SU-DHL-6 (cell line): Measurements from ENCODE around the gene SNED1.

Source experiments
- CTCF ChIP-seq: fragments of 200-600 bp; sonication (generic); IDR thresholded peaks from one replicate; pipeline ENCODE4 v1.5.1; 2017; ENCODE audit warnings: antibody characterized with exemption, mild to moderate bottlenecking, low read length, moderate library complexity; ENCODE audit not compliant: insufficient read depth, poor library complexity, severe bottlenecking
- EZH2phosphoT487 ChIP-seq: fragments of 200-600 bp; sonication (generic), shearing (Covaris generic); conservative IDR thresholded peaks from 2 replicates; pipeline ENCODE4 v1.6.1; 2018; ENCODE audit warnings: mild to moderate bottlenecking, antibody characterized with exemption, low read length, moderate library complexity, mixed read lengths

GRCh38 chr2:240981871-240982800 is 16.3 kb upstream of the SNED1 start:
- TF ChIP-seq CTCF (no peak), EZH2phosphoT487 (no peak)
